Vagina (tissue), 2 donors: ENCODE results near the gene SLC17A2.

ENCODE experiments used
- CTCF ChIP-seq, 3 experiments: fragments of 450-650 bp in 2 of 3; fragments of 200-600 bp in 1 of 3; sonication (generic) in 1 of 3; IDR thresholded peaks; one replicate each; pipeline ENCODE4 v1.5.1; 2017 to 2019; ENCODE audit warnings: antibody characterized with exemption in 3 of 3, mild to moderate bottlenecking in 2 of 3, moderate library complexity in 2 of 3
- POLR2A ChIP-seq, 2 donors: fragments of 450-650 bp; IDR thresholded peaks; one replicate each; pipeline ENCODE4 v1.6.1; 2017; ENCODE audit warnings: antibody characterized with exemption in 2 of 2, mild to moderate bottlenecking in 2 of 2, moderate library complexity in 2 of 2
- POLR2AphosphoS5 ChIP-seq, 2 donors: sonication (generic); formaldehyde crosslinking; IDR thresholded peaks; one replicate each; pipeline ENCODE4 v1.9.0; 2017; ENCODE audit warnings: antibody characterized with exemption in 2 of 2, mild to moderate bottlenecking in 2 of 2, low read depth in 1 of 2; ENCODE audit not compliant: insufficient read depth in 1 of 2

- TF ChIP-seq CTCF (IDR thresholded peaks at IDR 0.05) (no peak), POLR2AphosphoS5 (IDR thresholded peaks at IDR 0.05; ENCODE audit: insufficient read depth in 1 of 2, low read depth in 1 of 2) (no peak), POLR2A (IDR thresholded peaks at IDR 0.05) (no peak)
These were observed 16.1 kb upstream of the SLC17A2 start for GRCh38 chr6:25946631-25947030.
